Liver (tissue), 3 donors: ENCODE results near the gene FBXO2.

ENCODE experiments used
- ATF3 ChIP-seq: IDR thresholded peaks from 2 replicates; pipeline ENCODE4 v1.6.1; 2016; ENCODE audit warnings: antibody characterized with exemption
- CTCF ChIP-seq: fragments of 150-350 bp; IDR thresholded peaks from 2 replicates; pipeline ENCODE4 v1.5.1; 2017; ENCODE audit warnings: improper control_type of control experiment, low read depth, low read length; ENCODE audit not compliant: missing input control
- EGR1 ChIP-seq, 2 donors: IDR thresholded peaks; 2 replicates each; pipeline ENCODE4 v1.6.1; 2016 to 2018; ENCODE audit warnings: antibody characterized with exemption in 2 of 2, low read depth in 2 of 2
- FOXA1 ChIP-seq: IDR thresholded peaks from 2 replicates; pipeline ENCODE4 v1.6.1; 2016; ENCODE audit warnings: antibody characterized with exemption
- GABPA ChIP-seq, 2 donors: IDR thresholded peaks in 1 of 2; conservative IDR thresholded peaks in 1 of 2; 2 replicates each; pipeline ENCODE4 v1.6.1; 2016; ENCODE audit warnings: antibody characterized with exemption in 2 of 2, mild to moderate bottlenecking in 1 of 2, moderate library complexity in 1 of 2
- JUND ChIP-seq, 2 donors: IDR thresholded peaks; 2 replicates each; pipeline ENCODE4 v1.6.1; 2016; ENCODE audit warnings: antibody characterized with exemption in 2 of 2
- MAX ChIP-seq: IDR thresholded peaks from 2 replicates; pipeline ENCODE4 v1.6.1; 2016; ENCODE audit warnings: antibody characterized with exemption
- RAD21 ChIP-seq, 2 donors: IDR thresholded peaks; 2 replicates each; pipeline ENCODE4 v1.6.1; 2016; ENCODE audit warnings: antibody characterized with exemption in 2 of 2, mild to moderate bottlenecking in 2 of 2
- REST ChIP-seq: IDR thresholded peaks from 2 replicates; pipeline ENCODE4 v1.6.1; 2016; ENCODE audit warnings: antibody characterized with exemption, mild to moderate bottlenecking
- RXRA ChIP-seq, 2 donors: IDR thresholded peaks; 2 replicates each; pipeline ENCODE4 v1.6.1; 2017 to 2018; ENCODE audit warnings: antibody characterized with exemption in 2 of 2, mild to moderate bottlenecking in 1 of 2
- TAF1 ChIP-seq: conservative IDR thresholded peaks from 2 replicates; pipeline ENCODE4 v1.6.1; 2016; ENCODE audit warnings: antibody characterized with exemption, mild to moderate bottlenecking
- YY1 ChIP-seq: IDR thresholded peaks from 2 replicates; pipeline ENCODE4 v1.6.1; 2016; ENCODE audit warnings: antibody characterized with exemption, mild to moderate bottlenecking
- ZBTB33 ChIP-seq: IDR thresholded peaks from 2 replicates; pipeline ENCODE4 v1.6.1; 2016; ENCODE audit warnings: antibody characterized with exemption
- donor health status: healthy.
- donor health status: healthy.

- TF ChIP-seq RXRA (IDR thresholded peaks at IDR 0.05): no peak
- no peak for TF ChIP-seq CTCF
- no peak for TF ChIP-seq EGR1 (IDR thresholded peaks at IDR 0.05; ENCODE audit: low read depth in 2 of 2)
- no peak for TF ChIP-seq TAF1
- TF ChIP-seq MAX: no peak
- no peak for TF ChIP-seq YY1
- no peak for TF ChIP-seq REST
- no peak for TF ChIP-seq RAD21 (IDR thresholded peaks at IDR 0.05)
- TF ChIP-seq ATF3: no peak
- no peak for TF ChIP-seq GABPA (IDR thresholded peaks at IDR 0.05 in 1 of 2, conservative IDR thresholded peaks at IDR 0.05 in 1 of 2)
- TF ChIP-seq JUND (IDR thresholded peaks at IDR 0.05): no peak
- no peak for TF ChIP-seq FOXA1
- TF ChIP-seq ZBTB33: no peak
These were observed 20.3 kb upstream of the FBXO2 start for GRCh38 chr1:11674488-11674887.
